RWPE2 (cell line): Measurements from ENCODE around the gene CRISP2.

Experiments
- ATAC-seq: fragments of 200-7000 bp; cut with Tn5 transposase; 3 replicates; pipeline ENCODE4 v1.9.1; 2021; ENCODE audit warnings: low read depth
- DNase-seq: peaks from one replicate; pipeline ENCODE4 v3.0.0-alpha.2; 2020; ENCODE audit warnings: low spot score
- H3K27ac ChIP-seq: fragments of 450-650 bp; 2 replicates; pipeline ENCODE4 v1.5.1; 2017; ENCODE audit warnings: mild to moderate bottlenecking; ENCODE audit not compliant: poor library complexity, severe bottlenecking
- H3K27me3 ChIP-seq: fragments of 250-450 bp; sonication (Bioruptor Pico); 2 replicates; pipeline ENCODE4 v1.5.1; 2021; ENCODE audit warnings: mild to moderate bottlenecking, moderate library complexity; ENCODE audit not compliant: insufficient read depth, poor library complexity, severe bottlenecking
- H3K36me3 ChIP-seq: fragments of 250-450 bp; sonication (Bioruptor Pico); 2 replicates; pipeline ENCODE4 v1.5.1; 2020; ENCODE audit warnings: low read depth, mild to moderate bottlenecking, moderate library complexity
- H3K4me1 ChIP-seq: fragments of 250-450 bp; sonication (Bioruptor Pico); 2 replicates; pipeline ENCODE4 v1.5.1; 2021; ENCODE audit warnings: mild to moderate bottlenecking, moderate library complexity; ENCODE audit not compliant: insufficient read depth, poor library complexity, severe bottlenecking
- H3K4me3 ChIP-seq: fragments of 250-450 bp; sonication (Bioruptor Pico); 2 replicates; pipeline ENCODE4 v1.5.1; 2021; ENCODE audit warnings: mild to moderate bottlenecking, moderate library complexity; ENCODE audit not compliant: severe bottlenecking
- H3K9me3 ChIP-seq: fragments of 250-450 bp; sonication (Bioruptor Pico); 2 replicates; pipeline ENCODE4 v1.5.1; 2021; ENCODE audit warnings: mild to moderate bottlenecking, moderate library complexity; ENCODE audit not compliant: severe bottlenecking
- CTCF ChIP-seq: fragments of 450-650 bp; IDR thresholded peaks from one replicate; pipeline ENCODE4 v1.5.1; 2017; ENCODE audit warnings: mild to moderate bottlenecking, moderate library complexity; ENCODE audit not compliant: poor library complexity, severe bottlenecking

Gene CRISP2

GRCh38 chr6:49645139-49645538 lies 68.2 kb downstream of the CRISP2 start:
- TF ChIP-seq CTCF = no peak
- DNase-seq = no peak
- no peaks in the 10 kb centered on the region for H3K9me3 ChIP-seq
- H3K36me3 ChIP-seq = no peaks in the 10 kb centered on the region
- no peak overlapping the region for H3K27ac ChIP-seq
- no peak overlapping the region for H3K4me3 ChIP-seq
- ATAC-seq = no peak
- H3K27me3 ChIP-seq = peaks cover 4% of the 10 kb centered on the region
- no peaks in the 10 kb centered on the region for H3K4me1 ChIP-seq
